Liver (tissue), 9 donors: Measurements from ENCODE around the gene PZP. TPM values are rescaled to one million over a fixed set of nuclear protein-coding genes. Genes with fewer than 3 reads are reported as not detected.

Experiments used
- DNase-seq: peaks from one replicate; pipeline ENCODE4 v3.0.0-alpha.2; 2017; ENCODE audit warnings: low spot score
- H3K27ac ChIP-seq, 2 donors: one replicate each; pipeline ENCODE4 v1.7.0; 2013; ENCODE audit warnings: inconsistent platforms in 2 of 2, low read length in 2 of 2, control low read depth in 1 of 2, low read depth in 1 of 2, mild to moderate bottlenecking in 1 of 2
- H3K27me3 ChIP-seq, 4 donors: one replicate each; pipeline versions ENCODE4 v1.6.1 to v1.7.0; 2013; ENCODE audit warnings: low read length in 3 of 4, inconsistent platforms in 1 of 4, mild to moderate bottlenecking in 1 of 4, moderate library complexity in 1 of 4; ENCODE audit not compliant: control insufficient read depth in 4 of 4, insufficient read depth in 4 of 4
- H3K36me3 ChIP-seq, 4 donors: one replicate each; pipeline versions ENCODE4 v1.6.1 to v1.7.0; 2013; ENCODE audit warnings: low read length in 3 of 4, mild to moderate bottlenecking in 3 of 4, low read depth in 1 of 4, moderate library complexity in 1 of 4; ENCODE audit not compliant: control insufficient read depth in 4 of 4, insufficient read depth in 3 of 4
- H3K4me1 ChIP-seq, 4 donors: one replicate each; pipeline versions ENCODE4 v1.6.1 to v1.7.0; 2013; ENCODE audit warnings: low read length in 3 of 4, mild to moderate bottlenecking in 3 of 4, moderate library complexity in 1 of 4; ENCODE audit not compliant: control insufficient read depth in 4 of 4, insufficient read depth in 4 of 4
- H3K4me3 ChIP-seq, 3 donors: one replicate each; pipeline versions ENCODE4 v1.6.1 to v1.7.0; 2013; ENCODE audit warnings: low read length in 3 of 3, control low read depth in 1 of 3, low read depth in 1 of 3, mild to moderate bottlenecking in 1 of 3
- H3K9ac ChIP-seq, 2 donors: one replicate each; pipeline ENCODE4 v1.7.0; 2013; ENCODE audit warnings: low read length in 2 of 2, mild to moderate bottlenecking in 2 of 2, moderate library complexity in 2 of 2, control low read depth in 1 of 2, low read depth in 1 of 2
- H3K9me3 ChIP-seq, 4 donors: one replicate each; pipeline versions ENCODE4 v1.6.1 to v1.7.0; 2013; ENCODE audit warnings: low read length in 3 of 4; ENCODE audit not compliant: control insufficient read depth in 4 of 4
- ATF3 ChIP-seq: IDR thresholded peaks from 2 replicates; pipeline ENCODE4 v1.6.1; 2016; ENCODE audit warnings: antibody characterized with exemption
- CTCF ChIP-seq: fragments of 150-350 bp; IDR thresholded peaks from 2 replicates; pipeline ENCODE4 v1.5.1; 2017; ENCODE audit warnings: improper control_type of control experiment, low read depth, low read length; ENCODE audit not compliant: missing input control
- EGR1 ChIP-seq, 2 donors: IDR thresholded peaks; 2 replicates each; pipeline ENCODE4 v1.6.1; 2016 to 2018; ENCODE audit warnings: antibody characterized with exemption in 2 of 2, low read depth in 2 of 2
- FOXA2 ChIP-seq: IDR thresholded peaks from 2 replicates; pipeline ENCODE4 v1.6.1; 2016; ENCODE audit warnings: antibody characterized with exemption
- JUND ChIP-seq, 2 donors: IDR thresholded peaks; 2 replicates each; pipeline ENCODE4 v1.6.1; 2016; ENCODE audit warnings: antibody characterized with exemption in 2 of 2
- NR2F2 ChIP-seq: IDR thresholded peaks from 2 replicates; pipeline ENCODE4 v1.6.1; 2016; ENCODE audit warnings: antibody characterized with exemption
- RAD21 ChIP-seq, 2 donors: IDR thresholded peaks; 2 replicates each; pipeline ENCODE4 v1.6.1; 2016; ENCODE audit warnings: antibody characterized with exemption in 2 of 2, mild to moderate bottlenecking in 2 of 2
- RXRA ChIP-seq, 2 donors: IDR thresholded peaks; 2 replicates each; pipeline ENCODE4 v1.6.1; 2017 to 2018; ENCODE audit warnings: antibody characterized with exemption in 2 of 2, mild to moderate bottlenecking in 1 of 2
- SP1 ChIP-seq: IDR thresholded peaks from 2 replicates; pipeline ENCODE4 v1.6.1; 2018; ENCODE audit warnings: antibody characterized with exemption, mild to moderate bottlenecking
- TAF1 ChIP-seq: conservative IDR thresholded peaks from 2 replicates; pipeline ENCODE4 v1.6.1; 2016; ENCODE audit warnings: antibody characterized with exemption, mild to moderate bottlenecking
- YY1 ChIP-seq: IDR thresholded peaks from 2 replicates; pipeline ENCODE4 v1.6.1; 2016; ENCODE audit warnings: antibody characterized with exemption, mild to moderate bottlenecking
- ZBTB33 ChIP-seq: IDR thresholded peaks from 2 replicates; pipeline ENCODE4 v1.6.1; 2016; ENCODE audit warnings: antibody characterized with exemption
- WGBS: extraction: QIAGEN DNeasy Blood & Tissue Kit; methylation state at CpG from one replicate; pipeline ENCODE4 v1.1.7; 2013; 5-methylcytosine and 5-hydroxymethylcytosine counted together
- polyA plus RNA-seq, 2 donors: library from polyadenylated mRNA; stranded (reverse) in 1 of 2; unstranded in 1 of 2; fragments of 200-250 nt in 1 of 2; fragments of >200 nt in 1 of 2; fragmentation: Nextera tagmentation in 1 of 2; extraction: Ambion mirVana in 1 of 2; gene quantifications; one replicate each; pipeline versions ENCODE4 v1.2.1 to v1.2.3, GENCODE V29; 2013 to 2015
- total RNA-seq, 2 donors: library from RNA; depleted of rRNA; stranded (reverse); fragments of >200 nt; gene quantifications; one replicate each; pipeline ENCODE4 v1.2.3, GENCODE V29; 2014
- TF ChIP-seq, protein P1 (sequence below): IDR thresholded peaks from 2 replicates; pipeline ENCODE4 v1.6.1; 2016; ENCODE audit warnings: antibody characterized with exemption, mild to moderate bottlenecking
- TF ChIP-seq, protein P2 (sequence below): IDR thresholded peaks from 2 replicates; pipeline ENCODE4 v1.6.1; 2016; ENCODE audit warnings: antibody characterized with exemption
- donor health status: healthy.
- donor health status: healthy.
- donor health status: healthy.
- donor health status: healthy.
- donor health status: healthy.

PZP gene
- total and polyA plus RNA-seq, 4 donors, result 0.05 to 18.7 (median 2.8) TPM

DNA sequence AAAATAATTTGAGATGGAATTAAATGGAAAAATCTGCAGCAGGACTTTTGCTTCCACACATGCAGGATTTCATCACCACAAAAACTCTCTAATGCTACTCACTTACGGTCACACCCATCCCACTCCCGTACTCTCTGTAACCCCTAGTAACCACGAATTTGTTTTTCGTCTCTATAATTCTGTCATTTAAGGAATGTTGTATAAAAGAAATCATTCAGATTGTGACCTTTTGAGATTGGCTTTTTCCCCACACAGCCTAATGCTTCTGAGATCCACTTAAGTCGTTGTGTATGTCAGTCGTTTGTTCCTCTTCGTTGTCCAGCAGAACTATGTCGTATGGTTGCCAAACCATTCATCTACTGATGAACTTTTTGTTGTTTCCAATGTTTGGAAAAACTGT is 19.8 kb upstream of the PZP start:
- peaks cover 0 to 4% (median under 1%) of the 10 kb centered on the region in 4 donors for H3K4me1 ChIP-seq
- H3K27me3 ChIP-seq, result no peaks in the 10 kb centered on the region
- no peak overlapping the region for H3K4me3 ChIP-seq
- DNase-seq, result no peak
- H3K9ac ChIP-seq, result no peak overlapping the region
- WGBS, result 86% methylated on average over 8 of the region's 8 CpGs
- TF ChIP-seq JUND (IDR thresholded peaks at IDR 0.05) (no peak), RAD21 (IDR thresholded peaks at IDR 0.05) (no peak), CTCF (no peak), RXRA (IDR thresholded peaks at IDR 0.05) (no peak)
- TF ChIP-seq, protein P1, sequence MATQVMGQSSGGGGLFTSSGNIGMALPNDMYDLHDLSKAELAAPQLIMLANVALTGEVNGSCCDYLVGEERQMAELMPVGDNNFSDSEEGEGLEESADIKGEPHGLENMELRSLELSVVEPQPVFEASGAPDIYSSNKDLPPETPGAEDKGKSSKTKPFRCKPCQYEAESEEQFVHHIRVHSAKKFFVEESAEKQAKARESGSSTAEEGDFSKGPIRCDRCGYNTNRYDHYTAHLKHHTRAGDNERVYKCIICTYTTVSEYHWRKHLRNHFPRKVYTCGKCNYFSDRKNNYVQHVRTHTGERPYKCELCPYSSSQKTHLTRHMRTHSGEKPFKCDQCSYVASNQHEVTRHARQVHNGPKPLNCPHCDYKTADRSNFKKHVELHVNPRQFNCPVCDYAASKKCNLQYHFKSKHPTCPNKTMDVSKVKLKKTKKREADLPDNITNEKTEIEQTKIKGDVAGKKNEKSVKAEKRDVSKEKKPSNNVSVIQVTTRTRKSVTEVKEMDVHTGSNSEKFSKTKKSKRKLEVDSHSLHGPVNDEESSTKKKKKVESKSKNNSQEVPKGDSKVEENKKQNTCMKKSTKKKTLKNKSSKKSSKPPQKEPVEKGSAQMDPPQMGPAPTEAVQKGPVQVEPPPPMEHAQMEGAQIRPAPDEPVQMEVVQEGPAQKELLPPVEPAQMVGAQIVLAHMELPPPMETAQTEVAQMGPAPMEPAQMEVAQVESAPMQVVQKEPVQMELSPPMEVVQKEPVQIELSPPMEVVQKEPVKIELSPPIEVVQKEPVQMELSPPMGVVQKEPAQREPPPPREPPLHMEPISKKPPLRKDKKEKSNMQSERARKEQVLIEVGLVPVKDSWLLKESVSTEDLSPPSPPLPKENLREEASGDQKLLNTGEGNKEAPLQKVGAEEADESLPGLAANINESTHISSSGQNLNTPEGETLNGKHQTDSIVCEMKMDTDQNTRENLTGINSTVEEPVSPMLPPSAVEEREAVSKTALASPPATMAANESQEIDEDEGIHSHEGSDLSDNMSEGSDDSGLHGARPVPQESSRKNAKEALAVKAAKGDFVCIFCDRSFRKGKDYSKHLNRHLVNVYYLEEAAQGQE, result no peak
- H3K27ac ChIP-seq, result no peak overlapping the region
- no peaks in the 10 kb centered on the region for H3K36me3 ChIP-seq
- no peaks in the 10 kb centered on the region for H3K9me3 ChIP-seq

- H3K27me3 ChIP-seq, result no peaks in the 10 kb centered on the region
- 89% methylated on average over 2 of the region's 2 CpGs for WGBS
- DNase-seq, result no peak
- TF ChIP-seq ATF3 (no peak), YY1 (no peak), RAD21 (IDR thresholded peaks at IDR 0.05) (no peak), RXRA (IDR thresholded peaks at IDR 0.05) (no peak), FOXA2 (no peak), SP1 (no peak), TAF1 (no peak), NR2F2 (no peak), CTCF (no peak), ZBTB33 (no peak), EGR1 (IDR thresholded peaks at IDR 0.05; ENCODE audit: low read depth in 2 of 2) (no peak)
- TF ChIP-seq, protein P1, result no peak
- TF ChIP-seq, protein P2, sequence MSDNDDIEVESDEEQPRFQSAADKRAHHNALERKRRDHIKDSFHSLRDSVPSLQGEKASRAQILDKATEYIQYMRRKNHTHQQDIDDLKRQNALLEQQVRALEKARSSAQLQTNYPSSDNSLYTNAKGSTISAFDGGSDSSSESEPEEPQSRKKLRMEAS, result no peak
- no peak overlapping the region for H3K9ac ChIP-seq
- H3K36me3 ChIP-seq, result no peaks in the 10 kb centered on the region
- no peak overlapping the region for H3K4me3 ChIP-seq
- peaks cover 0 to 9% (median 4%) of the 10 kb centered on the region in 4 donors for H3K4me1 ChIP-seq
- H3K27ac ChIP-seq, result no peak overlapping the region
- no peaks in the 10 kb centered on the region for H3K9me3 ChIP-seq
These were observed 15.6 kb upstream of the PZP start for GRCh38 chr12:9223830-9224229.
